Tibial artery (tissue), 4 donors: ENCODE results near the gene IL26.

Experiments
- DNase-seq, 2 donors: peaks; one replicate each; pipeline ENCODE4 v3.0.0-alpha.2; 2019
- H3K27ac ChIP-seq, 2 donors: fragments of 200-600 bp; sonication (generic) in 1 of 2; 1 replicate in 1 of 2; 2 replicates in 1 of 2; pipeline ENCODE4 v1.5.1; 2018 to 2019; ENCODE audit warnings: mild to moderate bottlenecking in 1 of 2
- H3K27me3 ChIP-seq, 2 donors: fragments of 200-600 bp; sonication (generic) in 1 of 2; one replicate each; pipeline versions ENCODE4 v1.5.1 to v1.6.0; 2016 to 2019
- H3K36me3 ChIP-seq, 3 donors: fragments of 200-600 bp; sonication (generic) in 2 of 3; one replicate each; pipeline ENCODE4 v1.5.1; 2016 to 2019; ENCODE audit warnings: mild to moderate bottlenecking in 2 of 3
- H3K4me1 ChIP-seq, 4 donors: fragments of 200-600 bp; sonication (generic) in 2 of 4; 1 replicate in 3 of 4; 2 replicates in 1 of 4; pipeline ENCODE4 v1.5.1; 2016 to 2019
- H3K4me3 ChIP-seq, 2 donors: fragments of 200-600 bp; sonication (generic) in 1 of 2; 1 replicate in 1 of 2; 2 replicates in 1 of 2; pipeline ENCODE4 v1.5.1; 2018 to 2019; ENCODE audit warnings: mild to moderate bottlenecking in 2 of 2
- H3K9me3 ChIP-seq, 3 donors: fragments of 200-600 bp; sonication (generic) in 1 of 3; one replicate each; pipeline ENCODE4 v1.5.1; 2016 to 2019
- CTCF ChIP-seq, 2 experiments: fragments of 200-600 bp in 1 of 2; fragments of 450-650 bp in 1 of 2; IDR thresholded peaks; one replicate each; pipeline ENCODE4 v1.5.1; 2017 to 2019; ENCODE audit warnings: antibody characterized with exemption in 2 of 2, mild to moderate bottlenecking in 1 of 2, moderate library complexity in 1 of 2
- intact Hi-C: fragments of 100-400 bp; cut with DNase I; formaldehyde crosslinking; loops from one replicate; pipeline ENCODE4 v1.15.0; 2023; ENCODE audit warnings: low total_unique reads

Gene IL26

GRCh38 chr12:68156636-68157035 is 69.0 kb downstream of the IL26 start:
- Histone ChIP-seq H3K4me1 (no peaks in the 10 kb centered on the region), H3K27me3 (no peaks in the 10 kb centered on the region), H3K4me3 (no peak overlapping the region), H3K27ac (no peak overlapping the region), H3K36me3 (no peaks in the 10 kb centered on the region), H3K9me3 (no peaks in the 10 kb centered on the region)
- intact Hi-C loops = no loop called here
- DNase-seq = no peak
- no peak for TF ChIP-seq CTCF (IDR thresholded peaks at IDR 0.05)

- DNase-seq = no peak
- Histone ChIP-seq H3K4me3 (no peak overlapping the region), H3K36me3 (no peaks in the 10 kb centered on the region), H3K27ac (no peak overlapping the region), H3K9me3 (no peaks in the 10 kb centered on the region), H3K4me1 (no peaks in the 10 kb centered on the region), H3K27me3 (no peaks in the 10 kb centered on the region)
- intact Hi-C loops = no loop called here
- no peak for TF ChIP-seq CTCF (IDR thresholded peaks at IDR 0.05)
Measured at GRCh38 chr12:68154779-68155178, 70.8 kb downstream of the IL26 start.
